ENCODE data around the gene ADGRD1.

ADGRD1 gene

GRCh38 chr12:131028587-131029338, 75.1 kb downstream of the ADGRD1 start:
- Histone ChIP-seq H3K36me3 (ENCODE audit: control insufficient read depth in 1 of 2, insufficient read depth in 2 of 2, low read length in 2 of 2) (no peaks in the 10 kb centered on the region), H3K9me3 (ENCODE audit: control insufficient read depth in 1 of 2, low read length in 2 of 2) (no peaks in the 10 kb centered on the region), H3K4me1 (ENCODE audit: control insufficient read depth in 1 of 2, insufficient read depth in 2 of 2, low read length in 2 of 2) (no peaks in the 10 kb centered on the region), H3K27me3 (ENCODE audit: control insufficient read depth in 1 of 2, insufficient read depth in 2 of 2, low read length in 2 of 2) (no peaks in the 10 kb centered on the region), H3K9ac (ENCODE audit: low read depth in 1 of 2, low read length in 2 of 2) (no peak overlapping the region), H3K27ac (ENCODE audit: low read depth, low read length) (no peak overlapping the region), H3K4me3 (ENCODE audit: low read depth in 1 of 2, low read length in 2 of 2) (no peak overlapping the region)

GRCh38 chr12:131030472-131031328, 77.0 kb downstream of the ADGRD1 start:
- Histone ChIP-seq H3K27me3 (ENCODE audit: control insufficient read depth in 1 of 2, insufficient read depth in 2 of 2, low read length in 2 of 2) (no peaks in the 10 kb centered on the region), H3K4me3 (ENCODE audit: low read depth in 1 of 2, low read length in 2 of 2) (no peak overlapping the region), H3K27ac (ENCODE audit: low read depth, low read length) (no peak overlapping the region), H3K36me3 (ENCODE audit: control insufficient read depth in 1 of 2, insufficient read depth in 2 of 2, low read length in 2 of 2) (no peaks in the 10 kb centered on the region), H3K4me1 (ENCODE audit: control insufficient read depth in 1 of 2, insufficient read depth in 2 of 2, low read length in 2 of 2) (peaks cover 0 to 4% of the 10 kb centered on the region in 2 donors), H3K9me3 (ENCODE audit: control insufficient read depth in 1 of 2, low read length in 2 of 2) (no peaks in the 10 kb centered on the region), H3K9ac (ENCODE audit: low read depth in 1 of 2, low read length in 2 of 2) (no peak overlapping the region)

- H3K9ac ChIP-seq (ENCODE audit: low read depth in 1 of 2, low read length in 2 of 2) = no peak overlapping the region
- no peak overlapping the region for H3K4me3 ChIP-seq (ENCODE audit: low read depth in 1 of 2, low read length in 2 of 2)
- no peaks in the 10 kb centered on the region for H3K27me3 ChIP-seq (ENCODE audit: control insufficient read depth in 1 of 2, insufficient read depth in 2 of 2, low read length in 2 of 2)
- peaks cover 0 to 4% of the 10 kb centered on the region in 2 donors for H3K4me1 ChIP-seq (ENCODE audit: control insufficient read depth in 1 of 2, insufficient read depth in 2 of 2, low read length in 2 of 2)
- no peak overlapping the region for H3K27ac ChIP-seq (ENCODE audit: low read depth, low read length)
- no peaks in the 10 kb centered on the region for H3K9me3 ChIP-seq (ENCODE audit: control insufficient read depth in 1 of 2, low read length in 2 of 2)
- H3K36me3 ChIP-seq (ENCODE audit: control insufficient read depth in 1 of 2, insufficient read depth in 2 of 2, low read length in 2 of 2) = no peaks in the 10 kb centered on the region
Observed at GRCh38 chr12:131032082-131032750, 78.5 kb downstream of the ADGRD1 start.

- H3K9me3 ChIP-seq (ENCODE audit: control insufficient read depth in 1 of 2, low read length in 2 of 2) = no peaks in the 10 kb centered on the region
- no peak overlapping the region for H3K27ac ChIP-seq (ENCODE audit: low read depth, low read length)
- no peak overlapping the region for H3K9ac ChIP-seq (ENCODE audit: low read depth in 1 of 2, low read length in 2 of 2)
- no peak overlapping the region for H3K4me3 ChIP-seq (ENCODE audit: low read depth in 1 of 2, low read length in 2 of 2)
- no peaks in the 10 kb centered on the region for H3K27me3 ChIP-seq (ENCODE audit: control insufficient read depth in 1 of 2, insufficient read depth in 2 of 2, low read length in 2 of 2)
- H3K4me1 ChIP-seq (ENCODE audit: control insufficient read depth in 1 of 2, insufficient read depth in 2 of 2, low read length in 2 of 2) = peaks cover 0 to 4% of the 10 kb centered on the region in 2 donors
- H3K36me3 ChIP-seq (ENCODE audit: control insufficient read depth in 1 of 2, insufficient read depth in 2 of 2, low read length in 2 of 2) = no peaks in the 10 kb centered on the region
Observed at GRCh38 chr12:131033486-131033885, 79.8 kb downstream of the ADGRD1 start.

- H3K9me3 ChIP-seq (ENCODE audit: control insufficient read depth in 1 of 2, low read length in 2 of 2) = no peaks in the 10 kb centered on the region
- H3K27ac ChIP-seq (ENCODE audit: low read depth, low read length) = no peak overlapping the region
- H3K4me3 ChIP-seq (ENCODE audit: low read depth in 1 of 2, low read length in 2 of 2) = no peak overlapping the region
- H3K27me3 ChIP-seq (ENCODE audit: control insufficient read depth in 1 of 2, insufficient read depth in 2 of 2, low read length in 2 of 2) = no peaks in the 10 kb centered on the region
- no peaks in the 10 kb centered on the region for H3K36me3 ChIP-seq (ENCODE audit: control insufficient read depth in 1 of 2, insufficient read depth in 2 of 2, low read length in 2 of 2)
- peaks cover 0 to 4% of the 10 kb centered on the region in 2 donors for H3K4me1 ChIP-seq (ENCODE audit: control insufficient read depth in 1 of 2, insufficient read depth in 2 of 2, low read length in 2 of 2)
- no peak overlapping the region for H3K9ac ChIP-seq (ENCODE audit: low read depth in 1 of 2, low read length in 2 of 2)
Observed at GRCh38 chr12:131033886-131034482, 80.3 kb downstream of the ADGRD1 start.

- no peaks in the 10 kb centered on the region for H3K9me3 ChIP-seq (ENCODE audit: control insufficient read depth in 1 of 2, low read length in 2 of 2)
- no peak overlapping the region for H3K4me3 ChIP-seq (ENCODE audit: low read depth in 1 of 2, low read length in 2 of 2)
- H3K27ac ChIP-seq (ENCODE audit: low read depth, low read length) = no peak overlapping the region
- H3K36me3 ChIP-seq (ENCODE audit: control insufficient read depth in 1 of 2, insufficient read depth in 2 of 2, low read length in 2 of 2) = no peaks in the 10 kb centered on the region
- H3K27me3 ChIP-seq (ENCODE audit: control insufficient read depth in 1 of 2, insufficient read depth in 2 of 2, low read length in 2 of 2) = no peaks in the 10 kb centered on the region
- no peak overlapping the region for H3K9ac ChIP-seq (ENCODE audit: low read depth in 1 of 2, low read length in 2 of 2)
- peaks cover 0 to 4% of the 10 kb centered on the region in 2 donors for H3K4me1 ChIP-seq (ENCODE audit: control insufficient read depth in 1 of 2, insufficient read depth in 2 of 2, low read length in 2 of 2)
Observed at GRCh38 chr12:131034631-131035244, 81.0 kb downstream of the ADGRD1 start.

- Histone ChIP-seq H3K4me1 (ENCODE audit: control insufficient read depth in 1 of 2, insufficient read depth in 2 of 2, low read length in 2 of 2) (peaks cover 0 to 4% of the 10 kb centered on the region in 2 donors), H3K27me3 (ENCODE audit: control insufficient read depth in 1 of 2, insufficient read depth in 2 of 2, low read length in 2 of 2) (no peaks in the 10 kb centered on the region), H3K9me3 (ENCODE audit: control insufficient read depth in 1 of 2, low read length in 2 of 2) (no peaks in the 10 kb centered on the region), H3K9ac (ENCODE audit: low read depth in 1 of 2, low read length in 2 of 2) (no peak overlapping the region), H3K36me3 (ENCODE audit: control insufficient read depth in 1 of 2, insufficient read depth in 2 of 2, low read length in 2 of 2) (no peaks in the 10 kb centered on the region), H3K27ac (ENCODE audit: low read depth, low read length) (no peak overlapping the region), H3K4me3 (ENCODE audit: low read depth in 1 of 2, low read length in 2 of 2) (no peak overlapping the region)
Observed at GRCh38 chr12:131035245-131035681, 81.6 kb downstream of the ADGRD1 start.

- no peak overlapping the region for H3K27ac ChIP-seq (ENCODE audit: low read depth, low read length)
- no peaks in the 10 kb centered on the region for H3K27me3 ChIP-seq (ENCODE audit: control insufficient read depth in 1 of 2, insufficient read depth in 2 of 2, low read length in 2 of 2)
- H3K36me3 ChIP-seq (ENCODE audit: control insufficient read depth in 1 of 2, insufficient read depth in 2 of 2, low read length in 2 of 2) = no peaks in the 10 kb centered on the region
- no peaks in the 10 kb centered on the region for H3K9me3 ChIP-seq (ENCODE audit: control insufficient read depth in 1 of 2, low read length in 2 of 2)
- H3K9ac ChIP-seq (ENCODE audit: low read depth in 1 of 2, low read length in 2 of 2) = no peak overlapping the region
- no peak overlapping the region for H3K4me3 ChIP-seq (ENCODE audit: low read depth in 1 of 2, low read length in 2 of 2)
- H3K4me1 ChIP-seq (ENCODE audit: control insufficient read depth in 1 of 2, insufficient read depth in 2 of 2, low read length in 2 of 2) = peaks cover 0 to 4% of the 10 kb centered on the region in 2 donors
Observed at GRCh38 chr12:131038159-131038558, 84.5 kb downstream of the ADGRD1 start.

- peaks cover 0 to 4% of the 10 kb centered on the region in 2 donors for H3K4me1 ChIP-seq (ENCODE audit: control insufficient read depth in 1 of 2, insufficient read depth in 2 of 2, low read length in 2 of 2)
- H3K27ac ChIP-seq (ENCODE audit: low read depth, low read length) = no peak overlapping the region
Observed at GRCh38 chr12:131038961-131039950, 85.5 kb downstream of the ADGRD1 start.

More at GRCh38 chr12:131038961-131039950, 85.5 kb downstream of the ADGRD1 start:
- Histone ChIP-seq H3K9me3 (ENCODE audit: control insufficient read depth in 1 of 2, low read length in 2 of 2) (no peaks in the 10 kb centered on the region), H3K9ac (ENCODE audit: low read depth in 1 of 2, low read length in 2 of 2) (no peak overlapping the region), H3K27me3 (ENCODE audit: control insufficient read depth in 1 of 2, insufficient read depth in 2 of 2, low read length in 2 of 2) (no peaks in the 10 kb centered on the region), H3K4me3 (ENCODE audit: low read depth in 1 of 2, low read length in 2 of 2) (no peak overlapping the region), H3K36me3 (ENCODE audit: control insufficient read depth in 1 of 2, insufficient read depth in 2 of 2, low read length in 2 of 2) (no peaks in the 10 kb centered on the region)

Data from duodenal mucosa (tissue), 2 donors.